WTC11 (cell line): Measurements from ENCODE around the gene OCA2.

Experiments used
- AFF4 ChIP-seq: sonication (generic); formaldehyde crosslinking; IDR thresholded peaks from 2 replicates; pipeline ENCODE4 v1.8.1; 2023; ENCODE audit warnings: mild to moderate bottlenecking, missing genetic modification reagents, borderline replicate concordance
- CREM ChIP-seq: sonication (generic); formaldehyde crosslinking; IDR thresholded peaks from 2 replicates; pipeline ENCODE4 v1.8.1; 2022; ENCODE audit warnings: mild to moderate bottlenecking, missing genetic modification reagents, moderate library complexity
- E2F4 ChIP-seq: sonication (generic); formaldehyde crosslinking; IDR thresholded peaks from 2 replicates; pipeline ENCODE4 v1.8.1; 2022; ENCODE audit warnings: low read depth, mild to moderate bottlenecking, moderate library complexity, missing genetic modification reagents, borderline replicate concordance
- FOXP4 ChIP-seq: sonication (generic); formaldehyde crosslinking; IDR thresholded peaks from 2 replicates; pipeline ENCODE4 v1.8.0; 2022; ENCODE audit warnings: mild to moderate bottlenecking, missing genetic modification reagents
- SMAD3 ChIP-seq: sonication (generic); formaldehyde crosslinking; IDR thresholded peaks from 2 replicates; pipeline ENCODE4 v1.8.0; 2022; ENCODE audit warnings: missing genetic modification reagents, mild to moderate bottlenecking, borderline replicate concordance
- SMAD4 ChIP-seq: sonication (generic); formaldehyde crosslinking; IDR thresholded peaks from 2 replicates; pipeline ENCODE4 v1.8.0; 2022; ENCODE audit warnings: mild to moderate bottlenecking, missing genetic modification reagents
- SP1 ChIP-seq: sonication (generic); formaldehyde crosslinking; conservative IDR thresholded peaks from 2 replicates; pipeline ENCODE4 v1.8.1; 2022; ENCODE audit warnings: missing genetic modification reagents
- TEAD4 ChIP-seq: sonication (generic); formaldehyde crosslinking; IDR thresholded peaks from 2 replicates; pipeline ENCODE4 v1.8.0; 2022; ENCODE audit warnings: mild to moderate bottlenecking, missing genetic modification reagents
- USF1 ChIP-seq: sonication (generic); formaldehyde crosslinking; IDR thresholded peaks from 2 replicates; pipeline ENCODE4 v1.8.0; 2022; ENCODE audit warnings: mild to moderate bottlenecking, missing genetic modification reagents
- USF2 ChIP-seq: sonication (generic); formaldehyde crosslinking; IDR thresholded peaks from 2 replicates; pipeline ENCODE4 v1.8.1; 2023; ENCODE audit warnings: mild to moderate bottlenecking, missing genetic modification reagents, moderate library complexity
- TF ChIP-seq, protein P1 (sequence below): fragments of 200-600 bp; IDR thresholded peaks from 2 replicates; pipeline ENCODE4 v1.8.0; 2022; ENCODE audit warnings: antibody characterized with exemption
- TF ChIP-seq, protein P2 (sequence below): sonication (generic); formaldehyde crosslinking; IDR thresholded peaks from 2 replicates; pipeline ENCODE4 v1.8.0; 2022; ENCODE audit warnings: missing genetic modification reagents
- TF ChIP-seq, protein P3 (sequence below): sonication (generic); formaldehyde crosslinking; IDR thresholded peaks from 2 replicates; pipeline ENCODE4 v1.8.1; 2022; ENCODE audit warnings: mild to moderate bottlenecking, missing genetic modification reagents, moderate library complexity, borderline replicate concordance
- TF ChIP-seq, protein P4 (sequence below): sonication (generic); formaldehyde crosslinking; IDR thresholded peaks from 2 replicates; pipeline ENCODE4 v1.8.0; 2022; ENCODE audit warnings: mild to moderate bottlenecking, missing genetic modification reagents

DNA sequence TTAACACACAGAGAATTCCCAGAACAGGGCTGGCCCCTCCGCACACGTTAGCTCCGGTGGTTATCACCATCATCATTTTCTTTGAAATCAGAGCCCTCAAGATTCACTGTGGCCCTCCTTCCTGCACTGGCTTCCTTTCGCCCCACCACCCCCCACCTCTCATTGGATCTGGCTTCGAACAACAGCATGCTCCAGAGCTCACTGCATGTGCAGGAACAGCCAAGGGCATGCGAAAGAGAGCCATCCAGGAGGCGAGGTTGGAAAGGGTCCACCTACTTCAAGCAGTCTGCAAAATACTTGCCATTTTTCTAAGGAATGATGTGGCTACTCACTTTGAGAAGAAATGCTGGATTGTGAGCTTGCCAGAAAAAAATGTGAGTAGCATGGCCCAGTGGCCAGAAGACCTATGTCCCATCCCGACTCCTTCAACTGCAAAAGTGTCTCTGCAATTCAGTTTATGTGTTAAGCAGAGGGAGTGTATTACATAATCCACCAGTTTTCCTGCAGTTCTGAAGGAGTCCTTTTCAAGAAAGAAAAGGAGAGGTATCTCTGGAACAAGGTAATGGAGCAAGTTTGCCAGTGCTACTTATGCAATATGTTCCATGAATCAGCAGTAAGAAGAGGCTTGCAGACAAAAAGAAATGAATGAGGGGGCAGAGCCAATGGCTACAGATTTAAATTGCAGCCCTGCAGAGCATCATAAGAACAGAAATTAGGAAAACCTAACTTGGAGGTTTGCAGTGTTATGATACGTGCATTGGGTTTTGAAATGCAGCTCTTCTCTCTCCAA lies 92.8 kb downstream of the OCA2 start:
- TF ChIP-seq, protein P1, sequence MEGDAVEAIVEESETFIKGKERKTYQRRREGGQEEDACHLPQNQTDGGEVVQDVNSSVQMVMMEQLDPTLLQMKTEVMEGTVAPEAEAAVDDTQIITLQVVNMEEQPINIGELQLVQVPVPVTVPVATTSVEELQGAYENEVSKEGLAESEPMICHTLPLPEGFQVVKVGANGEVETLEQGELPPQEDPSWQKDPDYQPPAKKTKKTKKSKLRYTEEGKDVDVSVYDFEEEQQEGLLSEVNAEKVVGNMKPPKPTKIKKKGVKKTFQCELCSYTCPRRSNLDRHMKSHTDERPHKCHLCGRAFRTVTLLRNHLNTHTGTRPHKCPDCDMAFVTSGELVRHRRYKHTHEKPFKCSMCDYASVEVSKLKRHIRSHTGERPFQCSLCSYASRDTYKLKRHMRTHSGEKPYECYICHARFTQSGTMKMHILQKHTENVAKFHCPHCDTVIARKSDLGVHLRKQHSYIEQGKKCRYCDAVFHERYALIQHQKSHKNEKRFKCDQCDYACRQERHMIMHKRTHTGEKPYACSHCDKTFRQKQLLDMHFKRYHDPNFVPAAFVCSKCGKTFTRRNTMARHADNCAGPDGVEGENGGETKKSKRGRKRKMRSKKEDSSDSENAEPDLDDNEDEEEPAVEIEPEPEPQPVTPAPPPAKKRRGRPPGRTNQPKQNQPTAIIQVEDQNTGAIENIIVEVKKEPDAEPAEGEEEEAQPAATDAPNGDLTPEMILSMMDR, result no peak
- TF ChIP-seq USF2 (CRISPR knock-in tag) (no peak), CREM (CRISPR knock-in tag) (no peak), SMAD3 (CRISPR knock-in tag) (no peak), SMAD4 (CRISPR knock-in tag) (no peak), USF1 (no peak), E2F4 (no peak), SP1 (no peak), AFF4 (no peak), TEAD4 (CRISPR knock-in tag) (no peak), FOXP4 (CRISPR knock-in tag) (no peak)
- TF ChIP-seq, protein P2, sequence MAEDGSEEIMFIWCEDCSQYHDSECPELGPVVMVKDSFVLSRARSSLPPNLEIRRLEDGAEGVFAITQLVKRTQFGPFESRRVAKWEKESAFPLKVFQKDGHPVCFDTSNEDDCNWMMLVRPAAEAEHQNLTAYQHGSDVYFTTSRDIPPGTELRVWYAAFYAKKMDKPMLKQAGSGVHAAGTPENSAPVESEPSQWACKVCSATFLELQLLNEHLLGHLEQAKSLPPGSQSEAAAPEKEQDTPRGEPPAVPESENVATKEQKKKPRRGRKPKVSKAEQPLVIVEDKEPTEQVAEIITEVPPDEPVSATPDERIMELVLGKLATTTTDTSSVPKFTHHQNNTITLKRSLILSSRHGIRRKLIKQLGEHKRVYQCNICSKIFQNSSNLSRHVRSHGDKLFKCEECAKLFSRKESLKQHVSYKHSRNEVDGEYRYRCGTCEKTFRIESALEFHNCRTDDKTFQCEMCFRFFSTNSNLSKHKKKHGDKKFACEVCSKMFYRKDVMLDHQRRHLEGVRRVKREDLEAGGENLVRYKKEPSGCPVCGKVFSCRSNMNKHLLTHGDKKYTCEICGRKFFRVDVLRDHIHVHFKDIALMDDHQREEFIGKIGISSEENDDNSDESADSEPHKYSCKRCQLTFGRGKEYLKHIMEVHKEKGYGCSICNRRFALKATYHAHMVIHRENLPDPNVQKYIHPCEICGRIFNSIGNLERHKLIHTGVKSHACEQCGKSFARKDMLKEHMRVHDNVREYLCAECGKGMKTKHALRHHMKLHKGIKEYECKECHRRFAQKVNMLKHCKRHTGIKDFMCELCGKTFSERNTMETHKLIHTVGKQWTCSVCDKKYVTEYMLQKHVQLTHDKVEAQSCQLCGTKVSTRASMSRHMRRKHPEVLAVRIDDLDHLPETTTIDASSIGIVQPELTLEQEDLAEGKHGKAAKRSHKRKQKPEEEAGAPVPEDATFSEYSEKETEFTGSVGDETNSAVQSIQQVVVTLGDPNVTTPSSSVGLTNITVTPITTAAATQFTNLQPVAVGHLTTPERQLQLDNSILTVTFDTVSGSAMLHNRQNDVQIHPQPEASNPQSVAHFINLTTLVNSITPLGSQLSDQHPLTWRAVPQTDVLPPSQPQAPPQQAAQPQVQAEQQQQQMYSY (CRISPR knock-in tag), result no peak
- TF ChIP-seq, protein P3, sequence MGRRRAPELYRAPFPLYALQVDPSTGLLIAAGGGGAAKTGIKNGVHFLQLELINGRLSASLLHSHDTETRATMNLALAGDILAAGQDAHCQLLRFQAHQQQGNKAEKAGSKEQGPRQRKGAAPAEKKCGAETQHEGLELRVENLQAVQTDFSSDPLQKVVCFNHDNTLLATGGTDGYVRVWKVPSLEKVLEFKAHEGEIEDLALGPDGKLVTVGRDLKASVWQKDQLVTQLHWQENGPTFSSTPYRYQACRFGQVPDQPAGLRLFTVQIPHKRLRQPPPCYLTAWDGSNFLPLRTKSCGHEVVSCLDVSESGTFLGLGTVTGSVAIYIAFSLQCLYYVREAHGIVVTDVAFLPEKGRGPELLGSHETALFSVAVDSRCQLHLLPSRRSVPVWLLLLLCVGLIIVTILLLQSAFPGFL (CRISPR knock-in tag), result no peak
- TF ChIP-seq, protein P4, sequence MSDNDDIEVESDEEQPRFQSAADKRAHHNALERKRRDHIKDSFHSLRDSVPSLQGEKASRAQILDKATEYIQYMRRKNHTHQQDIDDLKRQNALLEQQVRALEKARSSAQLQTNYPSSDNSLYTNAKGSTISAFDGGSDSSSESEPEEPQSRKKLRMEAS (CRISPR knock-in tag), result no peak
